Measurements from ENCODE around the gene RASGEF1B.
"Not testable (repeated sequence)": the region's sequence is repeated elsewhere in the genome, so short reads cannot be mapped to it uniquely, and the experiment has no call there.

RASGEF1B gene

GRCh38 chr4:81408341-81408740, 63.4 kb downstream of the RASGEF1B start:
- H3K27ac ChIP-seq (ENCODE audit: insufficient read depth in 1 of 2, low read depth in 1 of 2, low read length in 2 of 2, poor library complexity in 1 of 2, severe bottlenecking in 2 of 2), result no peak overlapping the region
- ChIA-PET POLR2A (no interaction called here), CTCF (interaction anchor here (0.9 to 2.6 kb wide), 3 partner anchors 10 to 859 kb away, joined by 3 to 12 read pairs (median 5); no protein-coding TSS in a partner anchor)
- H3K36me3 ChIP-seq (ENCODE audit: control insufficient read depth in 4 of 4, insufficient read depth in 4 of 4, low read length in 3 of 4), result no peaks in the 10 kb centered on the region
- no peak for DNase-seq
- WGBS (ENCODE audit: insufficient coverage), result 91% methylated on average over 7 of the region's 7 CpGs
- H3K27me3 ChIP-seq (replicated peaks in 2 of 5; ENCODE audit: control insufficient read depth in 4 of 5, insufficient read depth in 5 of 5, low read length in 4 of 5), result no peaks in the 10 kb centered on the region
- H3K9me3 ChIP-seq (ENCODE audit: control extremely low read depth in 1 of 5, control insufficient read depth in 4 of 5, insufficient read depth in 2 of 5, low read depth in 1 of 5, low read length in 4 of 5), result no peaks in the 10 kb centered on the region
- H3K4me1 ChIP-seq (ENCODE audit: control extremely low read depth in 1 of 4, control insufficient read depth in 4 of 4, insufficient read depth in 4 of 4, low read length in 3 of 4), result peaks cover 0 to 12% (median 6%) of the 10 kb centered on the region in 4 experiments
- no peak overlapping the region for H3K4me3 ChIP-seq (ENCODE audit: control insufficient read depth in 1 of 7, extremely low read depth in 1 of 7, insufficient read depth in 4 of 7, low read depth in 2 of 7, low read length in 6 of 7)

GRCh38 chr4:81407726-81408125, 64.0 kb downstream of the RASGEF1B start:
- Histone ChIP-seq H3K27ac (ENCODE audit: insufficient read depth in 1 of 2, low read depth in 1 of 2, low read length in 2 of 2, poor library complexity in 1 of 2, severe bottlenecking in 2 of 2) (no peak overlapping the region), H3K36me3 (ENCODE audit: control insufficient read depth in 4 of 4, insufficient read depth in 4 of 4, low read length in 3 of 4) (no peaks in the 10 kb centered on the region), H3K4me1 (ENCODE audit: control extremely low read depth in 1 of 4, control insufficient read depth in 4 of 4, insufficient read depth in 4 of 4, low read length in 3 of 4) (peaks cover 0 to 12% (median 6%) of the 10 kb centered on the region in 4 experiments), H3K9me3 (ENCODE audit: control extremely low read depth in 1 of 5, control insufficient read depth in 4 of 5, insufficient read depth in 2 of 5, low read depth in 1 of 5, low read length in 4 of 5) (no peaks in the 10 kb centered on the region), H3K4me3 (ENCODE audit: control insufficient read depth in 1 of 7, extremely low read depth in 1 of 7, insufficient read depth in 4 of 7, low read depth in 2 of 7, low read length in 6 of 7) (no peak overlapping the region), H3K27me3 (replicated peaks in 2 of 5; ENCODE audit: control insufficient read depth in 4 of 5, insufficient read depth in 5 of 5, low read length in 4 of 5) (no peaks in the 10 kb centered on the region)
- ChIA-PET CTCF (interaction anchor here (0.8 to 2.6 kb wide), 6 partner anchors 10 to 861 kb away, joined by 4 to 14 read pairs (median 11); no protein-coding TSS in a partner anchor), POLR2A (interaction anchor here (0.6 kb wide), 1 partner anchor 1411 kb away, joined by 3 read pairs; no protein-coding TSS in a partner anchor)
- DNase-seq, result no peak
- WGBS (ENCODE audit: insufficient coverage), result 100% methylated on average over 2 of the region's 4 CpGs

GRCh38 chr4:81406481-81406880, 65.2 kb downstream of the RASGEF1B start:
- CTCF ChIA-PET, result interaction anchor here (0.6 to 2.6 kb wide), 17 partner anchors 11 to 955 kb away, joined by 3 to 20 read pairs (median 4); no protein-coding TSS in a partner anchor
- POLR2A ChIA-PET; H3K9me3 ChIP-seq (ENCODE audit: control extremely low read depth in 1 of 5, control insufficient read depth in 4 of 5, insufficient read depth in 2 of 5, low read depth in 1 of 5, low read length in 4 of 5); H3K36me3 ChIP-seq (ENCODE audit: control insufficient read depth in 4 of 4, insufficient read depth in 4 of 4, low read length in 3 of 4); DNase-seq; H3K4me3 ChIP-seq (ENCODE audit: control insufficient read depth in 1 of 7, extremely low read depth in 1 of 7, insufficient read depth in 4 of 7, low read depth in 2 of 7, low read length in 6 of 7); H3K27ac ChIP-seq (ENCODE audit: insufficient read depth in 1 of 2, low read depth in 1 of 2, low read length in 2 of 2, poor library complexity in 1 of 2, severe bottlenecking in 2 of 2); H3K27me3 ChIP-seq (replicated peaks in 2 of 5; ENCODE audit: control insufficient read depth in 4 of 5, insufficient read depth in 5 of 5, low read length in 4 of 5): not testable (repeated sequence)
- peaks cover 0 to 12% (median 6%) of the 10 kb centered on the region in 4 experiments for H3K4me1 ChIP-seq (ENCODE audit: control extremely low read depth in 1 of 4, control insufficient read depth in 4 of 4, insufficient read depth in 4 of 4, low read length in 3 of 4)
- WGBS (ENCODE audit: insufficient coverage), result 90% methylated on average over 11 of the region's 13 CpGs

- H3K27ac ChIP-seq (ENCODE audit: insufficient read depth in 1 of 2, low read depth in 1 of 2, low read length in 2 of 2, poor library complexity in 1 of 2, severe bottlenecking in 2 of 2), result no peak overlapping the region
- POLR2A ChIA-PET, result no interaction called here
- H3K4me3 ChIP-seq (ENCODE audit: control insufficient read depth in 1 of 7, extremely low read depth in 1 of 7, insufficient read depth in 4 of 7, low read depth in 2 of 7, low read length in 6 of 7), result peak overlapping the region in 4 of 7 experiments; percentile 5 to 57 (median 46)
- CTCF ChIA-PET, result interaction anchor here (0.7 to 2.6 kb wide), 16 partner anchors 10 to 955 kb away, joined by 3 to 20 read pairs (median 6); no protein-coding TSS in a partner anchor
- H3K36me3 ChIP-seq (ENCODE audit: control insufficient read depth in 4 of 4, insufficient read depth in 4 of 4, low read length in 3 of 4), result no peaks in the 10 kb centered on the region
- DNase-seq, result peak; percentile 73 to 89 (median 84)
- 0% methylated on average over 2 of the region's 4 CpGs for WGBS (ENCODE audit: insufficient coverage)
- H3K9me3 ChIP-seq (ENCODE audit: control extremely low read depth in 1 of 5, control insufficient read depth in 4 of 5, insufficient read depth in 2 of 5, low read depth in 1 of 5, low read length in 4 of 5), result no peaks in the 10 kb centered on the region
- H3K27me3 ChIP-seq (replicated peaks in 2 of 5; ENCODE audit: control insufficient read depth in 4 of 5, insufficient read depth in 5 of 5, low read length in 4 of 5), result no peaks in the 10 kb centered on the region
- H3K4me1 ChIP-seq (ENCODE audit: control extremely low read depth in 1 of 4, control insufficient read depth in 4 of 4, insufficient read depth in 4 of 4, low read length in 3 of 4), result peaks cover 0 to 9% (median 6%) of the 10 kb centered on the region in 4 experiments
Measured at GRCh38 chr4:81405900-81406401, 65.8 kb downstream of the RASGEF1B start.

- H3K9me3 ChIP-seq (ENCODE audit: control extremely low read depth in 1 of 5, control insufficient read depth in 4 of 5, insufficient read depth in 2 of 5, low read depth in 1 of 5, low read length in 4 of 5), result no peaks in the 10 kb centered on the region
- H3K4me3 ChIP-seq (ENCODE audit: control insufficient read depth in 1 of 7, extremely low read depth in 1 of 7, insufficient read depth in 4 of 7, low read depth in 2 of 7, low read length in 6 of 7), result no peak overlapping the region
- H3K27ac ChIP-seq (ENCODE audit: insufficient read depth in 1 of 2, low read depth in 1 of 2, low read length in 2 of 2, poor library complexity in 1 of 2, severe bottlenecking in 2 of 2), result no peak overlapping the region
- ChIA-PET POLR2A (no interaction called here), CTCF (interaction anchor here (0.6 to 1.4 kb wide), 6 partner anchors 23 to 864 kb away, joined by 3 to 10 read pairs (median 4); no protein-coding TSS in a partner anchor)
- no peaks in the 10 kb centered on the region for H3K4me1 ChIP-seq (ENCODE audit: control extremely low read depth in 1 of 4, control insufficient read depth in 4 of 4, insufficient read depth in 4 of 4, low read length in 3 of 4)
- no peaks in the 10 kb centered on the region for H3K36me3 ChIP-seq (ENCODE audit: control insufficient read depth in 4 of 4, insufficient read depth in 4 of 4, low read length in 3 of 4)
- H3K27me3 ChIP-seq (replicated peaks in 2 of 5; ENCODE audit: control insufficient read depth in 4 of 5, insufficient read depth in 5 of 5, low read length in 4 of 5), result no peaks in the 10 kb centered on the region
- DNase-seq, result no peak
- WGBS (ENCODE audit: insufficient coverage), result 70% methylated on average over 4 of the region's 6 CpGs
Measured at GRCh38 chr4:81404741-81405140, 67.0 kb downstream of the RASGEF1B start.

GRCh38 chr4:81404294-81404693, 67.4 kb downstream of the RASGEF1B start:
- ChIA-PET POLR2A (no interaction called here), CTCF (interaction anchor here (0.9 to 1.4 kb wide), 5 partner anchors 23 to 864 kb away, joined by 4 to 10 read pairs (median 4); no protein-coding TSS in a partner anchor)
- no peaks in the 10 kb centered on the region for H3K9me3 ChIP-seq (ENCODE audit: control extremely low read depth in 1 of 5, control insufficient read depth in 4 of 5, insufficient read depth in 2 of 5, low read depth in 1 of 5, low read length in 4 of 5)
- no peak overlapping the region for H3K4me3 ChIP-seq (ENCODE audit: control insufficient read depth in 1 of 7, extremely low read depth in 1 of 7, insufficient read depth in 4 of 7, low read depth in 2 of 7, low read length in 6 of 7)
- no peaks in the 10 kb centered on the region for H3K4me1 ChIP-seq (ENCODE audit: control extremely low read depth in 1 of 4, control insufficient read depth in 4 of 4, insufficient read depth in 4 of 4, low read length in 3 of 4)
- H3K27me3 ChIP-seq (replicated peaks in 2 of 5; ENCODE audit: control insufficient read depth in 4 of 5, insufficient read depth in 5 of 5, low read length in 4 of 5), result no peaks in the 10 kb centered on the region
- no peak overlapping the region for H3K27ac ChIP-seq (ENCODE audit: insufficient read depth in 1 of 2, low read depth in 1 of 2, low read length in 2 of 2, poor library complexity in 1 of 2, severe bottlenecking in 2 of 2)
- DNase-seq, result no peak
- WGBS (ENCODE audit: insufficient coverage), result no CpG with 5 or more reads among the region's 2 CpGs
- H3K36me3 ChIP-seq (ENCODE audit: control insufficient read depth in 4 of 4, insufficient read depth in 4 of 4, low read length in 3 of 4), result no peaks in the 10 kb centered on the region

- no peak overlapping the region for H3K27ac ChIP-seq (ENCODE audit: insufficient read depth in 1 of 2, low read depth in 1 of 2, low read length in 2 of 2, poor library complexity in 1 of 2, severe bottlenecking in 2 of 2)
- POLR2A ChIA-PET, result interaction anchor here (0.6 to 1.1 kb wide), 2 partner anchors 18 to 858 kb away, joined by 3 to 5 read pairs; no protein-coding TSS in a partner anchor
- DNase-seq, result peak in 2 of 3 donors; percentile 13 to 25
- no peaks in the 10 kb centered on the region for H3K4me1 ChIP-seq (ENCODE audit: control extremely low read depth in 1 of 4, control insufficient read depth in 4 of 4, insufficient read depth in 4 of 4, low read length in 3 of 4)
- H3K36me3 ChIP-seq (ENCODE audit: control insufficient read depth in 4 of 4, insufficient read depth in 4 of 4, low read length in 3 of 4), result no peaks in the 10 kb centered on the region
- CTCF ChIA-PET, result interaction anchor here (1.2 to 2.5 kb wide), 6 partner anchors 9 to 949 kb away, joined by 3 to 13 read pairs (median 4); no protein-coding TSS in a partner anchor
- 98% methylated on average over 6 of the region's 7 CpGs for WGBS (ENCODE audit: insufficient coverage)
- H3K4me3 ChIP-seq (ENCODE audit: control insufficient read depth in 1 of 7, extremely low read depth in 1 of 7, insufficient read depth in 4 of 7, low read depth in 2 of 7, low read length in 6 of 7), result no peak overlapping the region
- H3K9me3 ChIP-seq (ENCODE audit: control extremely low read depth in 1 of 5, control insufficient read depth in 4 of 5, insufficient read depth in 2 of 5, low read depth in 1 of 5, low read length in 4 of 5), result no peaks in the 10 kb centered on the region
- H3K27me3 ChIP-seq (replicated peaks in 2 of 5; ENCODE audit: control insufficient read depth in 4 of 5, insufficient read depth in 5 of 5, low read length in 4 of 5), result no peaks in the 10 kb centered on the region
Measured at GRCh38 chr4:81399306-81400086, 72.2 kb downstream of the RASGEF1B start.

Data from common myeloid progenitor, CD34-positive (primary cell).